Stimulated activated CD4-positive, alpha-beta T cell treated with anti-CD3 and anti-CD28 coated beads, TNF-alpha, amount 100 ng/mL, for 48 hours (primary cell): Measurements from ENCODE around the gene SNRPA.
"Not testable (repeated sequence)": the region's sequence is repeated elsewhere in the genome, so short reads cannot be mapped to it uniquely, and the experiment has no call there.

ENCODE experiments used
- DNase-seq, 3 donors: peaks; one replicate each; pipeline ENCODE4 v3.0.0-alpha.2; 2020; ENCODE audit warnings: low read depth in 3 of 3

SNRPA gene

DNA sequence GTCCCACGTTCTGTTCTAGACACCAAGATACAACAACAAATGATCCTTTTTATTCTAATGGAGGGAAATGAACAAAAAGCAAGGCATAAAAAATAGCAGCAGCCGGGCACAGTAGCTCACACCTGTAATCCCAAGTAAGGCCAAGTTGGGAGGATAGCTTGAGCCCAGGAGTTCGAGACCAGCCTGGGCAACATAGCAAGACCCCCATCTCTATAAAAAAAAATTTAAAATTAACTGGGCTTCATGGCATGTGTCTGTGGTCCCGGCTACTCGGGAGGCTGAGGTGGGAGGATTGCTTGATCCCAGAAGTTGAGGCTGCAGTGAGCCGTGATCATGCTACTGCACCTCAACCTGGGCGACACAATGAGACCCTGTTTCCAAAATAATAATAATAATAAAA is 25.4 kb downstream of the SNRPA start:
- DNase-seq: no peak

GRCh38 chr19:40776932-40777644 is 26.1 kb downstream of the SNRPA start:
- DNase-seq: peak; percentile 79 to 86 (median 85)

DNA sequence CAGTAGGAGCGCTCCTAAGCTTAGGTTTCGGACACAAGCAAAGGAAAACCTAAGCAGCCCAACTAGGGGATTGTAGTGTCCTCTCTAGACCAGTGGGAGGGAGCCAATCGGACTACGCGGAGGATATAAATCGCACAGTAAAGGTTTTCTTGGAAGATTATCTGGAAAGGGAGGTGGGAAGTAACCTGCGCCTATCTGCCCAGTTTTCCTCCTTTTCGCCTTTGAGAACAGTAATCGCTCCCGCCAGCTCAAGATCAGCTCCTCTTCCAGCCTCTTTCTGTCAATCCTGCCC is 26.6 kb downstream of the SNRPA start:
- DNase-seq: no peak

GRCh38 chr19:40777937-40778705 is 27.1 kb downstream of the SNRPA start, which contains the start of gene RAB4B:
TSS of gene RAB4B (plus strand) at chr19:40778247. CDS start at chr19:40778376, 129 bp downstream.
- peak; percentile 99 to 100 (median 100) for DNase-seq

DNA sequence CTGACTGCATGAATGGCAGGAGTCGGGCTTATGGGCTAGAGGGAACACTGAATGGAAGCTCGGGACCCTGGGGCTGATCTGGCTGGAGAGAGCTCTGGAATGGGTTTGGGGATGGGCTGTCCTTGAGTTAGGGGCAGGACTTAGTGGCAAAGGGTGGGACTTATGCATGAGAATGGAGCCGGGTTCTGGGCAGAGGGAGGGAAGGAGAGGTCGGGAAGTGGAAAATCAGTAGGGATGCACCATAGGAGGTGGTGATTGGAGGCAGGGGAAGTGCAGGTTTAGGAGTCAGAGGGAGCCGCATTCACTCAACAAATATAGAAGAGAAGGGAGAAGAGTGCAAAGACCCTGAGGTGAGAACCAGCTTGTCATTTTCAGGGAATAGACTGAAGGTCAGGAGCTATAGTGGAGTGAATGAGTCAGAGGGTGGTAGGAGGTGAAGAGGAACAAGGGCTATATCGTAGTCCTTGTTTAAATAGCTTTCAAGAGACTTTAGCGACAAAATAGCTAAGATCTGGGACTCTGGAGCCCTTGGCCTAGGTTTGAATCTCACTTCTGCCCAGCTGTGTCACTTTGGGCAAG is 27.8 kb downstream of the SNRPA start:
- no peak for DNase-seq

DNA sequence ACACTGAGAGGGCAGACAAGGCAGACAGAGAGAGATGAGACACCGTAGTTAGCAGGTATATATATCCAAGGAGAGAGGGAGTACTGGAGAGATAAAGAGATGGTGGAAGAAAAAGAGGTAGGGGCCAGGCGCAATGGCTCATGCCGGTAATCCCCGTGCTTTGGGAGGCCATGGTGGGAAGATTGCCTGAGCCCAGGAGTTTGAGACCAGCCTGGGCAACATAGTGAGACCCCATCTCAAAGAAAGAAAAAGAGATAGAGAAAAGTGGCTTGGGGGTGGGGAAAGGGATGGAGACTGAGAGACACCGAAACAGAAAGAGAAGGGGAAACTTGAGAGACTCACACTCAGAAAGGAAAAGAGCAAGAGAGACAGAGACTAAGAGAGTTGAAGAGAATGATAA is 29.6 kb downstream of the SNRPA start:
- DNase-seq: no peak

GRCh38 chr19:40781140-40781539 is 30.1 kb downstream of the SNRPA start:
- DNase-seq: no peak

DNA sequence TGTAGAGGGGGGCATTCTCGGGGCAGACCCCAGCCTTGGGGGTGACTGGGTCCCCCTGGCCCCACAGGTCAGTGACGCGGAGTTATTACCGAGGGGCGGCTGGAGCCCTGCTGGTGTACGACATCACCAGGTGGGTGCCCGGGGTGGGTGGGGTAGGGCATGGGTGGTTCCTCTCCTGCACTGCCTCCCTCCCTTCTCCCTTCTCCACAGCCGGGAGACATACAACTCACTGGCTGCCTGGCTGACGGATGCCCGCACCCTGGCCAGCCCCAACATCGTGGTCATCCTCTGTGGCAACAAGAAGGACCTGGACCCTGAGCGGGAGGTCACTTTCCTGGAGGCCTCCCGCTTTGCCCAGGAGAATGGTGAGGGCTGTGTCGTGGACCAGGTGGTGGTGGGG is 32.7 kb downstream of the SNRPA start:
- DNase-seq: no peak

DNA sequence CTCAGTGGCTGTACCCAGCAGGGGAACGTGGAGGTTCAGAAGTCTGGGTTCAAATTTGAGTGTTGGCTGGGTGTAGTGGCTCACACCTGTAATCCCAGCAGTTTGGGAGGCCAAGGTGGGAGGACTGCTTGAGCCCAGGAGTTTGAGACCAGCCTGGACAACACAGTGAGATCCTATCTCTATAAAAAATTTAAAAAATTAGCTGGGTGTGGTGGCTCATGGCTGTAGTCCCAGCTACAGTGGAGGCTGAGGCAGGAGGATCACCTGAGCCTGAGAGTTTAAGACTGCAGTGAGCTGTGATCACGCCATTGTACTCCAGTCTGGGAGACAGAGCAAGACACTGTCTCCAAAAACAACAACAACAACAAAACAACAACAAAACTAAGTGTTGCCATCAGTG is 33.1 kb downstream of the SNRPA start:
- DNase-seq: not testable (repeated sequence)

DNA sequence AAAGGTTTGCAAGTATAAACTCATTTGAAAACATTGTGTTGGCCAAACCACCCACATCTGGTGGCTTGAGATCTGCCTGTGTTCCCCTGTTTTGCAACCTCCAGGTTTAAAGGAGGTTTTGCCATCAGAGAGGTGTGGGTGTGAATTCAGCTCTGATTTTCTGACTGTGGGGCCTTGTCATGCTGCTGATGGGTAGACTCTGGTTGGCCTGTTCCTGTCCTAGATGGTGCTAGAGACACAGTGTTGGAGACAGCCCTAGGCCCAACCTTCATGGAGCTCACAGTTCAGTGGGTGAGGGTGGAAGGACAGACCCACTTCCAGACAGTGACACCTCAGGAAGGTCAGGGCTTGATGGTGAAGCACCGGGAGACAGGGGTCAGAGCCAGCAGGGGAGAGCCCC is 34.5 kb downstream of the SNRPA start:
- no peak for DNase-seq

DNA sequence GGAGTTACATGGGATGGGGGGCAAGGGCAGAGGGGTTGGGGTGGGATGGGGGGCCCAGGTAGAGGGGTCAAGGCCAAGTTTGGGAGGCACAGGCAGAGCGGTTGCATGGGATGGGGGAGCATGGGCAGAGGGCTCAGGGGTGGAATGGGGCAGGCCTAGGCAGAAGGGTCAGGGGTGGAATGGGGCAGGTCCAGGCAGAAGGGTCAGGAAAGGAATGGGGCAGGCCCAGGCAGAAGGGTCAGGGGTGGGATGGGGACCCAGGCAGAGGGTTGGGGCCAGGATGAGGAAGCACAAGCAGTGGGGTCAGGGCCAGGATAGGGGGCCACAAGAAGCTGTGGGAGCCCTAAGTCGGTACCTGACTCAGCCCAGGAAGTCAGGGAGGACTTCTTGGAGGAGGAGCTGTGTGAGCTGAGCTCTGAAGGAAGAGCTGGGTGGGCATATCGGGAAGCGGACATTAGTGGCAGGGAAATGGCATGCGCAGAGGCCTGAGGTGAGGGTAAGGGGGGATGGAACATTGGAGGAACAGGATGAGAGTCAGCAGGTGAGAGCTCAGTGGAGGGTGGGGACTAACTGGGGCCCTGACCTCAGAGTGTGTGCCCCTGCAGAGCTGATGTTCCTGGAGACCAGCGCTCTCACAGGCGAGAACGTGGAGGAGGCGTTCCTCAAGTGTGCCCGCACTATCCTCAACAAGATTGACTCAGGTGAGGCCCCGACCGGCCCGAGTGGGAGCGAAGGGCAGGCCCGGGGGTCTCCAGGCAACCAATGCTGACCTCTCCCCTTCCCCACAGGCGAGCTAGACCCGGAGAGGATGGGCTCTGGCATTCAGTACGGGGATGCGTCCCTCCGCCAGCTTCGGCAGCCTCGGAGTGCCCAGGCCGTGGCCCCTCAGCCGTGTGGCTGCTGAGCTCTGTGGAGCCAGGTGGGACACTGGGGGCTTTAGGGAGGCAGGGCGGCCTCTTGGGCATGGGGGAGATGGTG is 35.3 kb downstream of the SNRPA start:
- no peak for DNase-seq

- DNase-seq: no peak
Observed at GRCh38 chr19:40791349-40791748, 40.3 kb downstream of the SNRPA start.

DNA sequence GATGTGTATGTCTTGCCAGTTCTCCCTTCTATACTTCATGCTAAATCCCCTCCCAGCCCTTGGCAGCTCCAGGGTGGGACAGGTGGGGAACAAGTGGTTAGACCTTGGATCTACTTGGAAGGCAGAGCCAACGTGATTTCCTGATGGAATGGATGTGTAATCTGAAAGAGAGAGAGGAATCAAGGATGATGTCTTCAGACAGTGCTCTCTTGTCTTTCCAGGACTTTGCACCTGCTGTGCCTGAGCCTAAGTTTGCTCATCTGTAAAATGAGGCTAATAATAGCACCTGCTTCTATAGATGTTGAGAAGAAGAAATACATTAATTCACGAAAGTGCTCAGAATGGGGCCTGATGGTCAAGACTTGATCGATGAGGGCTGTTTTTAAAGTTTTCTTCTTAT is 41.0 kb downstream of the SNRPA start:
- DNase-seq: no peak

- DNase-seq: no peak
Observed at GRCh38 chr19:40797166-40797962, 46.4 kb downstream of the SNRPA start.

DNA sequence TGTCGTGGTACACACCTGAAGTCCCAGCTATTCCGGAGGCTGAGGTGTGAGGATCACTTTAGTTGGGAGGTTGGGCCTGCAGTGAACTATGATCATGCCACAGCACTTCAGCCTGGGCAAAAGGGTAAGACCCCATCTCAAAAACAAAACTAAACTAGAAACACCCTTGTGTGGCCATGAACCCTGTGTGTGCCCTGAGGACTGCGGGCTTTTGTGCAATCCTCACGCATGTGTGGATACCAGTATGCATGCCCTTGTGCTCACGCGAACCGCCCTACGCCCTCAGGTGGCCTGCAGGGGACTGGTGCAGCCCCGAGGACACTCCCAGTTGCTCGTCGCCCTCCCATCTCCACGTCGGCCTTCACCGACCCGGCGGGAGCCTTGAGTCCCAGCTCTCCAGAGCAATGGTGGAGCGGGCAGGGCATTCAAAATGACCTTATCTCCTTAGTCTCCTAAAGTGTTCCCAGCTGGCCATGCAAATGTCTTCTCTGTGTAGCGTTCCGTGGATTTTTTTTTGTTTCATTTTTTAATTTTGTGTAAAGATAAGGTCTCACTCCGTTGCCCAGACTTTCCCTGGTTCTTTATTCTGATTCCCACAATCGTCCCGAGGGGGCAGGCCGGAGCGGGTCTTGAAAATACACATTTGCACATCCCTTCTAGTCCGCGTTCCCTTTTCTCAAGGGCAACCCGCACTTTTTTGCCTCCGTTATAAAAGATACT is 47.1 kb downstream of the SNRPA start:
- peak in 1 of 3 donors; percentile 63 for DNase-seq

DNA sequence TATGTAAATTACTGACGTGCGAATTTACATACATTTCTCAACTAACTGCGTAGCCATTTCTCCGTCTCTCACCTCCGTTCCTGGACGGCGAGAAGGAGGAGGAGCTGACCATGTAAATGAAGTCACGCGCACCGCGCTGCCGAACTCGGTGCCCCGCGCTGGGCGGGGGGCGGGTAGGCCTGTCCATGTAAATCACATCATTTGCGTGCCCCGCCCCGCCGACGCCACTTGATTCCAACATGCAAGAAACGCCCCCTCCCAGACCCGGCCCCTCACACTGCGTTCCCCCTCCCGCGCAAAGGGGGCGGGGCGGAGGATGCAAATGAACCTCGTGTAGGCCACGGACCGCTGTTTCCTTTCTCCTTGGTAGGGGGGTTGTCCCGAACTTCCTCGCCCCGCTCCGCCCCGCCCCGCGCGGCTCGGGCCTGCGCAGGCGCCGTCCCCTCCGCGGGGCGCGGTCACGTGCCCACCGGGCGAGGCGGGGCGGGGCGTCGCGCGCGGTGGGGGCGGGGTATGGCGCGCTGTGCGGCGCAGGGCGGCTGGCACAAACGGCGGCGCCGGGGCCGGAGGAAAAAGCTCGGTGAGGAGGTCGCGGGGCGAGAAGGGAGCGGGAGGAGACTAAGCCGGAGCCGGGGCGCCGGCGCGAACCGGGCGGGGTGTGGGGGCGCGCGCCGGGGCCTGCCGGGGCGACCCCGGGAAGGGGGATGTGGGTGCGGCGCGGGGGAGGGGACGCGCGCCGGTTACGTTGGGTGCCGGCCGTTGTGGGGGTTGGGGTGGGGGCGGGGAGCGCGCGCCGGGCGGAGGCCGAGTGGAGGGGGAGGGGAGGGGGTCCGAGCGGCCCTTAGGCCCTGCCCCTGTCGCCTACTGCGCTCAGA is 47.9 kb downstream of the SNRPA start, which contains the start of gene EGLN2:
Gene EGLN2, plus strand, starts transcription at position 509 of the 875 bp plus-strand sequence. CDS start 1,382 bp downstream, outside the sequence.
- peak; percentile 100 for DNase-seq

GRCh38 chr19:40799558-40800338 is 48.7 kb downstream of the SNRPA start:
- no peak for DNase-seq

DNA sequence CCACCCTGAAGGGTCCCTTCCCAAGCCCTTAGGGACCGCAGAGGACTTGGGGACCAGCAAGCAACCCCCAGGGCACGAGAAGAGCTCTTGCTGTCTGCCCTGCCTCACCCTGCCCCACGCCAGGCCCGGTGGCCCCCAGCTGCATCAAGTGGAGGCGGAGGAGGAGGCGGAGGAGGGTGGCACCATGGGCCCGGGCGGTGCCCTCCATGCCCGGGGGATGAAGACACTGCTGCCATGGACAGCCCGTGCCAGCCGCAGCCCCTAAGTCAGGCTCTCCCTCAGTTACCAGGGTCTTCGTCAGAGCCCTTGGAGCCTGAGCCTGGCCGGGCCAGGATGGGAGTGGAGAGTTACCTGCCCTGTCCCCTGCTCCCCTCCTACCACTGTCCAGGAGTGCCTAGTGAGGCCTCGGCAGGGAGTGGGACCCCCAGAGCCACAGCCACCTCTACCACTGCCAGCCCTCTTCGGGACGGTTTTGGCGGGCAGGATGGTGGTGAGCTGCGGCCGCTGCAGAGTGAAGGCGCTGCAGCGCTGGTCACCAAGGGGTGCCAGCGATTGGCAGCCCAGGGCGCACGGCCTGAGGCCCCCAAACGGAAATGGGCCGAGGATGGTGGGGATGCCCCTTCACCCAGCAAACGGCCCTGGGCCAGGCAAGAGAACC is 49.5 kb downstream of the SNRPA start:
- no peak for DNase-seq
